HUES48 (cell line): ENCODE data around the gene IL22RA1.

ENCODE experiments used
- H3K27ac ChIP-seq: one replicate; pipeline ENCODE4 v1.7.0; 2013; ENCODE audit warnings: low read depth, low read length, inconsistent platforms
- H3K27me3 ChIP-seq: 2 replicates; pipeline ENCODE4 v1.6.1; 2013; ENCODE audit warnings: mild to moderate bottlenecking, low read length; ENCODE audit not compliant: control insufficient read depth, insufficient read depth
- H3K36me3 ChIP-seq: 2 replicates; pipeline ENCODE4 v1.6.1; 2013; ENCODE audit warnings: low read length; ENCODE audit not compliant: control insufficient read depth, insufficient read depth
- H3K4me1 ChIP-seq: 2 replicates; pipeline ENCODE4 v1.6.1; 2013; ENCODE audit warnings: mild to moderate bottlenecking, low read length; ENCODE audit not compliant: control insufficient read depth, insufficient read depth
- H3K4me3 ChIP-seq: 2 replicates; pipeline ENCODE4 v1.5.1; 2013; ENCODE audit warnings: mild to moderate bottlenecking, low read depth, low read length
- H3K9ac ChIP-seq: 2 replicates; pipeline ENCODE4 v1.6.1; 2013; ENCODE audit warnings: mild to moderate bottlenecking, low read depth, low read length, moderate library complexity
- H3K9me3 ChIP-seq: 2 replicates; pipeline ENCODE4 v1.6.1; 2013; ENCODE audit warnings: low read length; ENCODE audit not compliant: control insufficient read depth, insufficient read depth

IL22RA1 gene

DNA sequence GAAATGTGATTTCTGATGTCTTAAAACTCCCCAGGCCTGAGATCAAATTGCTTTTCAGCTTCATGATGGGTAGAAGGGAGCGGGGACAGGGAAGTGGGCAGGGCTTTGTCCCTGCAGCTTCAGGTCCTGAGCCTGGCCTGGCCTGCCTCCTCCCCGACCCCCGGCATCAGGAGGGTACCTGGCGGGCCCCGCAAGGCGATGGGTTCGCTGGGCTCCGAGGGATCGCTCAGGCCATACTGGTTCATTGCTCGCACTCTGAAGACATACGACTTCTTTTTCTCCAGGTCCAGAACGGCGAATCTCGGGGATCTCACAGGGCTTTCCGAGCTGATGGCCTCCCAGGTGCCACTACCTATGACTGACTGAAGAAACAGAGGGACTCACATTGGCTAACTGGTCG, 56.5 kb downstream of the IL22RA1 start:
- Histone ChIP-seq H3K9ac (no peak overlapping the region), H3K4me1 (no peaks in the 10 kb centered on the region), H3K27me3 (no peaks in the 10 kb centered on the region), H3K4me3 (no peak overlapping the region), H3K9me3 (no peaks in the 10 kb centered on the region), H3K27ac (no peak overlapping the region), H3K36me3 (no peaks in the 10 kb centered on the region)

DNA sequence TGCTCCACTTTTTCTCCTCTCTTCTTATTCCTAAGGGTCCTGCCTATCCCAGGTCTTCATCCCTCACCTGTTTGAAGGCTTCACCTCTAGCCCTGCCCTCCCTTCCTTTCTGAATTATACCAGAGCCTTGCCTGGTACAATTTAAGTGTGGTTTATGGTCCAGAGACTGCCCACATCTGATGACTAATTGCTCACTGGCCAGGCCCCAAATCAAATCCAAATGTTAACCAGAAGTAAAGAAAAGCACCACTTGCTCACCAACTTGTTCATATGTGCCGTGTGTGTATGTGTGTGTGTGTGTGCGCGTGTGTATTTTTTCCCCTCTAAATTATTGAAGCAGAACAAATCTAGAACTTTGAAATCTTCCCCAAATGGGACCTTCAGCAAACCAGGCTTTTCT, 57.4 kb downstream of the IL22RA1 start:
- no peak overlapping the region for H3K27ac ChIP-seq
- H3K4me1 ChIP-seq, result no peaks in the 10 kb centered on the region
- no peak overlapping the region for H3K9ac ChIP-seq
- H3K27me3 ChIP-seq, result no peaks in the 10 kb centered on the region
- no peak overlapping the region for H3K4me3 ChIP-seq
- H3K9me3 ChIP-seq, result no peaks in the 10 kb centered on the region
- no peaks in the 10 kb centered on the region for H3K36me3 ChIP-seq

DNA sequence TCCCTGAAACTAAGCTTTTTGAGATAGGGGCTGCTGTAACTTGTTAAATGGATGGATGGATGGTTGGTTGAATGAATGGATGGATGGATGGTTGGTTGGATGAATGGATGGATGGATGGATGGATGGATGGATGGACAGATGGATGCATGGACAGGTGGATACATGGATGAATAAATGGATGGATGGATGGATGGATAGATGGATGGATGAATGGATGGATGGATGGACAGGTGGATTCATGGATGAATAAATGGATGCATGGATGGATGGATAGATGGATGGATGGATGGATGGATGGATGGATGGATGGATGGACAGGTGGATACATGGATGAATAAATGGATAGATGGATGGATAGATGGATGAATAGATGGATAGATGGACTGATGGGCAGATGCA, 57.9 kb downstream of the IL22RA1 start:
- H3K36me3 ChIP-seq, result no peaks in the 10 kb centered on the region
- H3K27me3 ChIP-seq, result no peaks in the 10 kb centered on the region
- H3K4me3 ChIP-seq, result no peak overlapping the region
- H3K27ac ChIP-seq, result no peak overlapping the region
- H3K4me1 ChIP-seq, result no peaks in the 10 kb centered on the region
- no peaks in the 10 kb centered on the region for H3K9me3 ChIP-seq
- H3K9ac ChIP-seq, result no peak overlapping the region

DNA sequence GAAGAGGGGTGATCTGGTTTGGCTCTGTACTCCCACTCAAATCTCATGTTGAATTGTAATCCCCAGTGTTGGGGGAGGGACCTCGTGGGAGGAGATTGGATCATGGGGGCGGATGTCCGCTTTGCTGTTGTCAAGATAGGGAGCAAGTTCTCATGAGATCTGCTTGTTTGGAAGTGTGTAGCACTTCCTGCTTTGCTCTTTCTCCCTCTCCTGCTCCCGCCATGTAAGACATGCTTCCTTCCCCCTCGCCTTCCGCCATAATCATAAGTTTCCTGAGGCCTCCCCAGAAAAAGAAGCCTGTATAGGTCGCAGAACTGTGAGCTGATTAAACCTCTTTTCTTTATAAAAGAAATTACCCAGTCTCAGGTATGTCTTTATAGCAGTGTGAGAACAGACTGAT, 58.9 kb downstream of the IL22RA1 start:
- Histone ChIP-seq H3K9ac (no peak overlapping the region), H3K36me3 (no peaks in the 10 kb centered on the region), H3K4me1 (no peaks in the 10 kb centered on the region), H3K4me3 (no peak overlapping the region), H3K27me3 (no peaks in the 10 kb centered on the region), H3K27ac (no peak overlapping the region), H3K9me3 (no peaks in the 10 kb centered on the region)

DNA sequence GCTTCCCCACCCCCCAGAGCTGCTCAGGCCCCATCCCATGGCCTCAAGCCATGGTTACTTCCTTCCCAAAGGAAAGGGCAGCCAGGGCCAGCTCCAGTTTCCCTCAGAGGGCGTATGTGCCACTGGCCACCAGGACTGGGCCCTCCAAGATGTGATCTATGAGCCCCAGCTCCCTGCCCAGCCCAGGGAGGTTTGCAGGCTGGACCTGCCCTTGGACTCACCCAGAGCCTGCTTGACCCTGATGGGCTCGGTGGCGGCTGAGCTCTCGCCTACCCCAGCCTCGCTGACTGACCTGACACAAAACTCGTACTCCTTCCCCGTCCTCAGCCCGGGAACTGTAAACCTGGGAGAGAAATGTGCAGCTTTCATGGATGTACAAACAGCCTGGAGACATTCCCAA, 60.6 kb downstream of the IL22RA1 start:
- H3K9ac ChIP-seq, result no peak overlapping the region
- no peaks in the 10 kb centered on the region for H3K4me1 ChIP-seq
- H3K36me3 ChIP-seq, result no peaks in the 10 kb centered on the region
- H3K4me3 ChIP-seq, result no peak overlapping the region
- no peak overlapping the region for H3K27ac ChIP-seq
- no peaks in the 10 kb centered on the region for H3K9me3 ChIP-seq
- H3K27me3 ChIP-seq, result no peaks in the 10 kb centered on the region

DNA sequence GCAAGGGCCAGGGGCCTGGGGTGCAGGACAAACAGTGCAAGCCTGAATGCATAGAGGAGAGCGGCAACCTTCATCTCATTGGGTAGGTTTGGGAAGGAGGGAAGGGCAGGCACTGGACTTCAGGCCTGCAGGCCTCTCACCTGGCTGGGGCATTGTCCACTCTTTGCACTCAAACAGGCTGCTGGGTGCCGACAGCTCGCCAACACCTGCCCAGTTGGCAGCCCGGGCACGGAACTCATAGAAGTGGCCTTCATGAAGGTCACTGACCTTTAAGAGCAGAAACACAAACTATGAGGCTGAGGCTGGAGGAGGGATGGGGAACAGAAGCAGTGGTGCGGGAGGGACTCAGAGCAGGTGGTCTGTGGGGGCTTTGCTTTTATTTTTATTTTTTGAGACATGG, 61.8 kb downstream of the IL22RA1 start:
- Histone ChIP-seq H3K4me3 (no peak overlapping the region), H3K9me3 (no peaks in the 10 kb centered on the region), H3K36me3 (no peaks in the 10 kb centered on the region), H3K27me3 (no peaks in the 10 kb centered on the region), H3K4me1 (no peaks in the 10 kb centered on the region), H3K9ac (no peak overlapping the region), H3K27ac (no peak overlapping the region)

DNA sequence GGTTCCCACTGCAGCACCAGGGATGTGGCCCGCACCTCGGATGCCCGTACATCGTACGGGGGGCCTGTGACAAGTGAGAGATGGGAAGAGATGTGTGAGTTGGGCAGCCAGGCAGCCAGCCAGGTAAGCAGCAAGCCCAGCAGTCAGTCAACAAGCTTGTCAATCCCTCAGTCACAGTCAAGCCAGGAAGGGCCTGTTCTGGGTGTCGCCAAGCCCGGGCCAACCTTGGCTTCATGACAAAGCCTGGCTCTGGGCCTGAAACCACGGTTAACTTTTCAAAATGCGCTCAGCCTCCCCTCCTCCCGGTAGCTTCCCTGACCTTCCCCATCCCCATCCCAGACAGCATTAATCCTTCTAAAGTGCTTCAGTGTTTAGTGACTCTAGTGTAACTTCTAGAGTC, 62.8 kb downstream of the IL22RA1 start:
- no peaks in the 10 kb centered on the region for H3K9me3 ChIP-seq
- no peaks in the 10 kb centered on the region for H3K27me3 ChIP-seq
- no peak overlapping the region for H3K4me3 ChIP-seq
- H3K9ac ChIP-seq, result no peak overlapping the region
- no peak overlapping the region for H3K27ac ChIP-seq
- no peaks in the 10 kb centered on the region for H3K4me1 ChIP-seq
- no peaks in the 10 kb centered on the region for H3K36me3 ChIP-seq

DNA sequence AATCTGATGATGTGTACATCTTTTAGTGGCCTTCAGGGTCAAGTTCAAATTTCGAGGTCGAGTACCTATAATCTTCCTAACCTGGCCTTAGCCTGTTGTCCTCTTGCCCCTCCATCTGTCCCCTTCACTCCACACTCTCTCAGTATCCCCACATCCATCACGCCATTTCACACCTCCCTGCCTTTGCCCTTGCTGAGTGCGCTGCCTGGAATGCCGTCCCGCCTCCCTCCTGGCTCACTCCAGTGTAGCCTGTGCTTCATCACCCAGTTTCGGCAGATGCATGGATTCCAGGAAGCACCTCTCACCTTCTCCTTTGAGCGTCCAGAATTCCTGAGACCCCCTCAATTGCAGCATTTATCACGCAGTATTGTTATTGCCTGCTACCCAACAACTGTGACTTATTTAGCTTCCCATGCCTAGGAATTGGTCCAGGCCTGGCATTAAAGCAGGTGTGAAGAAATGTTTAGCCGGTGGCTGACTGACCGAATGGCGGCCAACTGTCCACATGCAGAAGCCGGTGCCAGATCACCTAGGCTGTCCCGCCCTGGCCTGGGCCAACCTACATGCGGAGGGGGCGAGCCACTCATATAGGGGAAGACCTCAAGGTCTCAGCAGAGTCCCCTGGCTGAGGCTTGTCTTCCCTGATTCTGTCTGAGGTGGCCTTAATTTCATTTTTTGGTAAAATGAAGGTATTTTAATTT, 65.5 kb downstream of the IL22RA1 start:
- Histone ChIP-seq H3K27ac (no peak overlapping the region), H3K9ac (no peak overlapping the region), H3K36me3 (no peaks in the 10 kb centered on the region), H3K9me3 (no peaks in the 10 kb centered on the region), H3K4me1 (no peaks in the 10 kb centered on the region), H3K27me3 (no peaks in the 10 kb centered on the region), H3K4me3 (no peak overlapping the region)

DNA sequence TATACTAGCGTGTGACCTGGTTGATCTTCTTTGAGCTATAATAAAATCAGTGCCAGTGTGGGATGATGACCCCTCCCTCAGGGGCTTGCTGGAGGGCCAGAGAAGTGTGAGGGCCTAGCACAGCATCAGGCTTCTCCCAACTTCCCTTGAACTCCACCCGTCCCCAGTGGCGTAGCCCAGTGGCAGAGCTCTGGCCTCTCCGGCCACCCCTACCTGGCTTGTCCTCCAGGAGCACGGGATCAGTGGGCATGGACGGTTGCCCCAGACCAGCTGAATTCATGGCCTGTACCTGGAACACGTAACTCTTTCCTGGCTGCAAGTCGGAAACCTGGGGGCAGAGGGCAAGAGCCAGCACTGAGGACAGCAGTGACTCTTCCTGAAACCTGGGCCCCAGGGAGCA, 67.0 kb downstream of the IL22RA1 start:
- H3K4me1 ChIP-seq, result peaks cover 4% of the 10 kb centered on the region; the same call in 1 of the 2 replicates
- no peak overlapping the region for H3K9ac ChIP-seq
- H3K9me3 ChIP-seq, result no peaks in the 10 kb centered on the region

DNA sequence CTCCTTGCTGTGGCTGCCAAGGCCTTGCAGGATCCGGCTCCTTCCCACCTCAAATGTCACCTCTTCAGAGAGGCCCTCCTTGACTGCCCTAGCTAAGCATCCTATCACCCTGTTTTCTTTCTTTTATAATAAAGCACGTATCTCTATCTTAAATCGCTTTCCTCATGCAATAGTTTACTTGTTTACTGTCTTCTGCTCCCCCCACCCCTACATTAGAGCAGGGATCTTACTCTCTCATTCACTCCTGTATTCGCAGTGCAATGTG, 67.4 kb downstream of the IL22RA1 start:
- Histone ChIP-seq H3K36me3 (no peaks in the 10 kb centered on the region), H3K27me3 (no peaks in the 10 kb centered on the region), H3K4me1 (peaks cover 4% of the 10 kb centered on the region; the same call in 1 of the 2 replicates), H3K27ac (no peak overlapping the region), H3K9ac (no peak overlapping the region), H3K4me3 (no peak overlapping the region), H3K9me3 (no peaks in the 10 kb centered on the region)

More for the DNA sequence above, 67.0 kb downstream of the IL22RA1 start:
- Histone ChIP-seq H3K27me3 (no peaks in the 10 kb centered on the region), H3K27ac (no peak overlapping the region), H3K4me3 (no peak overlapping the region), H3K36me3 (no peaks in the 10 kb centered on the region)

DNA sequence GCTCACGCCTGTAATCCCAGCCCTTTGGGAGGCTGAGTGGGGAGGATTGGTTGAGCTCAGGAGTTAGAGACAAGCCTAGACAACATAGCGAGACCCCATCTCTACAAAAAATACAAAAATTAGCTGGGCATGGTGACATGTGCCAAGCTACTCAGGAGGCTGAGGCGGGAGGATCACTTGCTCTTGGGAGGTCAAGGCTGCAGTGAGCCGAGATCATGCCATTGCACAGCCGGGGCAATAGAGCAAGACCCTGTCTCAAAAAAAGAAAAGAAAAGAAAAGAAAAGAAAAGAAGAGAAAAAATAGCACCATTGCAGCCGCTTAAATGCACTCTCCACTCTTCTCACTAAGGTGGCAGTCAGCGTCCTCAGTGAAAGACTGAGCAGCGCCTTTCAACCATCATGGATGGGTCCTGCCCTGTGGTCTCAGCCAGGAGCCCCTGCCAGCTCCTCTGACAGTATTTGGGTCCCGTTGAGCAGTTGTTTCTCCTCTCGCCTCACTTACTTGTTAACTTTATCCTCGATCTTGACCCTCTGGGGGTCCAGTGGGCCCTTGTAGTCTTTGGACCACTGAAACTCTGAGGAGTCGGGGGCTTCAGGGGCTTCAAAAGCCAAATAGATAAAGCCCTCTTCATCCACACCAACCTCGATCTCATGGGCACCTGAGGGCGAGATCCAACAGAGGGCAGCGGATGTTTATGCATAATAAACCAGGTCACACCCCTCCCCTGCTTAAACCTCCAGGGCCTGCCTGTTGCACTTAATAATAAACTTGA, 67.9 kb downstream of the IL22RA1 start:
- Histone ChIP-seq H3K4me1 (peaks cover 4% of the 10 kb centered on the region; the same call in 1 of the 2 replicates), H3K4me3 (no peak overlapping the region), H3K9me3 (no peaks in the 10 kb centered on the region), H3K27me3 (no peaks in the 10 kb centered on the region), H3K36me3 (no peaks in the 10 kb centered on the region), H3K9ac (no peak overlapping the region), H3K27ac (no peak overlapping the region)
